GM12865 (cell line): ENCODE measurements around the gene ASTN2.

Experiments
- DNase-seq: peaks from one replicate; pipeline ENCODE4 v3.0.0; 2010; ENCODE audit warnings: low read depth
- H3K4me3 ChIP-seq: 2 replicates; pipeline ENCODE4 v1.5.1; 2011; ENCODE audit warnings: mild to moderate bottlenecking, low read depth, low read length, control low read depth
- CTCF ChIP-seq: IDR thresholded peaks from 2 replicates; pipeline ENCODE4 v1.5.1; 2011; ENCODE audit warnings: low read length, control low read depth, low read depth, inconsistent platforms; ENCODE audit not compliant: insufficient read depth; ENCODE audit errors: missing control alignments

ASTN2 gene

DNA sequence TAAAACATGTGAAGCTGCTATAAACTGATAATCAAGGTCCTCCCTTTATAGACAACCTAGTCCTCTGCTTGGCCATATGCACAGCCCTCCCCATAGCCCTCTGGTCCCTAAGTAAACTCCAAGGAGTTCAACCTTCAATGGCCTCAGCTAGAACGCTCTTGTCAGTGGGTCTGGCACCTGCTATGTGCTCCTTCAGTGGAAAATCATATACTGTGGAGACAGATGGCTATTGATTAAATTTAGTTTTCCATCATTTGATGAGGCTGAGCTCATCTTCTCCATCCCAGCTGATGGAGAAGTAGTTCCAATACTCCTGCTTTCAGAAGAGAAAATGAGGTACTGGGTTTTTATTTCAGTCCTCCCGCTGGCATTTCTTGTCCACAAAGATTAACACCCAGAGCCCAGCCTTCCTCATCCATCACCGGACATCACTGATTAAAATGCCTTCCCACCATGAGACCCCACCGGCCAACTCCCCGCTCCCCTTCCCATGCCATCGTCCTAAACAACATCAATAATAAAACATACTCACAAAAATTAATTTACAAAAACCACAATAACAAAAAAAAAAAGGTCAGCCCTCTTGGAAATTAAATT is 593.1 kb downstream of the ASTN2 start:
- DNase-seq = no peak
- H3K4me3 ChIP-seq = no peak overlapping the region
- no peak for TF ChIP-seq CTCF

DNA sequence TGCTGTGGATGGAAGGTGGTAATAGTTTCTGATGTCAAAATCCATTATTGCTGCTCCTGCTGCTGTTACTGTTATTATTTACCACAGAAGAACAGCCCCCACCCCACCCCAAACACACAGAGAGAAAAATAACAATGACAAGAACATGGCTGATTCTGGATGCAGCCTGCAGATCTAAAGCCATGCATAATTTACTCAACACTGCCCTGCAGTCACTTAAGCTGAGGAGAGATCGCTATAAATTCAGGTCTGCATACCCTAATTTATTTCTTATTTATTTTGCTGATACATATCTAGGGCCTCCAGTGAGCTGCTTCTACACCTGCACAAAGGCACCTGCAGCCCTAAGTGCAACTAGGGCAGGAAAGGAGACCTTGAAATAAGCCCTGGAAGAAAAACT is 595.7 kb downstream of the ASTN2 start:
- DNase-seq = no peak
- no peak overlapping the region for H3K4me3 ChIP-seq
- no peak for TF ChIP-seq CTCF

DNA sequence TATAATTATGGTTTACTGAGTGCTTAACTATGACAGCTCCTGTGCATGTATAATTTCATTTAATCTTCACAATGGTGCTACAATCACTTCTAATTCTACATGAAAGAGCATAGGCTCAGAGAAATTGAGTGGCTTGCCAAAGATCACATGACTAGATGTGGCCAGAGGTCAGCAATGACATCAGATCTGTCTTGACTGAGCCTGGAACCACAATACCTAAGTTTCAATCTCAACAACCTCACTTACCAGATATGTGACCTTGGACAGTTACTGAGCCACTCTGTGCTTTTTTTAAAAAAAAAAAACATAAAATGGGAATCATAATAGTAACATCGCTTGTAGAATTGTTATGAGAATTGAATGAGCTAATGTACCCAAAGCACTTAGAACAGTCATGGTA is 597.1 kb downstream of the ASTN2 start:
- peak; percentile 12 for DNase-seq
- TF ChIP-seq CTCF = no peak
- no peak overlapping the region for H3K4me3 ChIP-seq

DNA sequence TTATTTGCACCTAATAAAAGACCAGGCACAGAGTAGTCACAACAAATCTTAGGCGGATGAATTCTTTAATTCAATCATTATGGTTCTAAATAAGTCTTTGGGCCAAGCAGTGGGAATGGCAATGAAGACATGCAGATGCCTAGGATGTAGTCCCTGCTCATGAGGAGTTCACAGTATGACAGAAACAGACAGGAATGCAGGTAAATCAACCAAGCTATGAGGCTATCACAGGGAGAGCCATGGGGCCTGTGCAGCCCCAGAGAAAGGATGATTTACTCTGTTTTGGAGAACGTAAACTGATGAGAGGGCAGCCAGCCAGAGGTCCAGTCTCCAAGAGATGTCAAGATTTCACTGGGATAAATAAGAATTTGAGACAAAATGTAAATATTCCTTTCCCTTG is 598.4 kb downstream of the ASTN2 start:
- no peak for DNase-seq
- H3K4me3 ChIP-seq = no peak overlapping the region

DNA sequence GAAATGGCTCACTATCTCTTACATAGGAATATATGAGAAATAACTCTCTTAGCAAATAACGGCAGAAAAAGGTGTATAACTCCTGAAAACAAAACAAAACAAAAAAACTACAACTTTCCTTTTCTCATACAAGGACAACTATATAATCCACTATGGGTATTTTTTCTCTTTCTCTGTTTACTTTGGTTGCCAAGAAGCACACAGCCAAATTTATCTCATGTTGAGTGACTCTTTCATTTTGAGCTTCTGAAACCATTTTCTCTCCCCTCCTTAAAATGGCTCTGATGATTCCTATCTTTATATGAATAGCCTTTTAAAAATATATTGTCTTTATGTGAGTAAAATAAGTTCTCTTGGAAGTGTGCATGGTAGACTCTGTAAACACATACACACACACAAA is 599.0 kb downstream of the ASTN2 start:
- DNase-seq = no peak
- no peak for TF ChIP-seq CTCF
- no peak overlapping the region for H3K4me3 ChIP-seq

More for the DNA sequence above, 598.4 kb downstream of the ASTN2 start:
- TF ChIP-seq CTCF = no peak

DNA sequence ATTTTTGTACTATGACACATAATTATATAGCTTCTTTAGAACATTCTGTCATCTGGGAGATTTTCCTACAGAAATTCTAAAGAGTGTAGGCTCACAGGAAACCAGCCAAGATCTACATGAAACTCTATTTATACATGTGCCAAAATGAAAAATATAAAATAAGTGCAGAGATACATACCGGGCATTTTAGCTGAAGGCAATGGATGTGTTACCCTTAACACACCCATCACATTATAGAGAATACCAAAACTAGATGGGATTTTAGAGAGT is 601.9 kb downstream of the ASTN2 start:
- DNase-seq = no peak
- H3K4me3 ChIP-seq = no peak overlapping the region
- no peak for TF ChIP-seq CTCF

GRCh38 chr9:116812231-116813030 is 602.4 kb downstream of the ASTN2 start:
- no peak for DNase-seq
- H3K4me3 ChIP-seq = no peak overlapping the region
- no peak for TF ChIP-seq CTCF
